Psoas muscle (tissue), 8 donors: Measurements from ENCODE around the gene FAM131C. TPM values are rescaled to one million over a fixed set of nuclear protein-coding genes. Genes with fewer than 3 reads are reported as not detected.
"Not testable (repeated sequence)": the region's sequence is repeated elsewhere in the genome, so short reads cannot be mapped to it uniquely, and the experiment has no call there.

ENCODE experiments used
- ATAC-seq, 4 donors: fragments of 200-7000 bp; cut with Tn5 transposase; one replicate each; pipeline ENCODE4 v1.9.1; 2020; ENCODE audit warnings: moderate library complexity in 3 of 4, mild to moderate bottlenecking in 2 of 4
- DNase-seq, 2 donors: peaks; one replicate each; pipeline ENCODE4 v3.0.0-alpha.2; 2020
- H3K27ac ChIP-seq: fragments of 200-600 bp; one replicate; pipeline ENCODE4 v1.8.0; 2022
- H3K27me3 ChIP-seq, 3 donors: fragments of 200-600 bp in 1 of 3; one replicate each; pipeline versions ENCODE4 v1.6.1 to v1.8.0; 2013 to 2022; ENCODE audit warnings: low read length in 2 of 3, mild to moderate bottlenecking in 2 of 3, moderate library complexity in 1 of 3; ENCODE audit not compliant: insufficient read depth in 3 of 3
- H3K36me3 ChIP-seq, 2 donors: fragments of 200-600 bp in 1 of 2; one replicate each; pipeline versions ENCODE4 v1.6.1 to v1.8.0; 2013 to 2022; ENCODE audit warnings: low read depth in 1 of 2, mild to moderate bottlenecking in 1 of 2, moderate library complexity in 1 of 2; ENCODE audit not compliant: insufficient read depth in 1 of 2
- H3K4me1 ChIP-seq: fragments of 200-600 bp; one replicate; pipeline ENCODE4 v1.8.0; 2022
- H3K4me3 ChIP-seq: fragments of 200-600 bp; one replicate; pipeline ENCODE4 v1.8.0; 2022; ENCODE audit warnings: mild to moderate bottlenecking
- H3K9me3 ChIP-seq: fragments of 200-600 bp; one replicate; pipeline ENCODE4 v1.8.0; 2022
- WGBS, 3 donors: extraction: QIAGEN DNeasy Blood & Tissue Kit; methylation state at CpG; one replicate each; pipeline versions ENCODE4 v1.1.6 to v1.1.7; 2013; 5-methylcytosine and 5-hydroxymethylcytosine counted together
- intact Hi-C, 2 donors: fragments of 100-400 bp; cut with DNase I; formaldehyde crosslinking; loops; one replicate each; pipeline versions ENCODE4 v1.11.0 to v1.14.2; 2022
- polyA plus RNA-seq, 3 donors: library from polyadenylated mRNA; stranded (reverse); fragments of 200-250 nt; gene quantifications; one replicate each; pipeline ENCODE4 v1.2.3, GENCODE V29; 2013
- total RNA-seq, 4 donors: library from RNA; stranded (reverse); fragmentation: NEBNext Ultra II Directional in 2 of 4; extraction: Animal tissue kit (Norgen Biotek cat#: 25700) in 2 of 4; gene quantifications; one replicate each; pipeline versions ENCODE4 v1.2.1 to v1.2.4, GENCODE V29; 2021 to 2023
- TF ChIP-seq, protein P1 (sequence below): fragments of 200-600 bp; IDR thresholded peaks from one replicate; pipeline ENCODE4 v1.8.0; 2022; ENCODE audit warnings: antibody characterized with exemption
- donor health status: healthy with polysubstance abuse.
- donor health status: DM: no; HTN: no; CAD: no; lungs with moderate emphysema.
- donor health status: Bipolar disorder and iron deficiency.
- donor health status: healthy.
- donor health status: DM: yes; HTN: yes; CAD: no.
- donor health status: DM: no; HTN: no; CAD: no.
- donor health status: DM: no; HTN: no; CAD: no.
- donor health status: DM: yes; HTN: yes; CAD: no.

FAM131C gene
- total and polyA plus RNA-seq, 7 donors = 0.01 to 0.51 (median 0.06) TPM; not detected in 4

DNA sequence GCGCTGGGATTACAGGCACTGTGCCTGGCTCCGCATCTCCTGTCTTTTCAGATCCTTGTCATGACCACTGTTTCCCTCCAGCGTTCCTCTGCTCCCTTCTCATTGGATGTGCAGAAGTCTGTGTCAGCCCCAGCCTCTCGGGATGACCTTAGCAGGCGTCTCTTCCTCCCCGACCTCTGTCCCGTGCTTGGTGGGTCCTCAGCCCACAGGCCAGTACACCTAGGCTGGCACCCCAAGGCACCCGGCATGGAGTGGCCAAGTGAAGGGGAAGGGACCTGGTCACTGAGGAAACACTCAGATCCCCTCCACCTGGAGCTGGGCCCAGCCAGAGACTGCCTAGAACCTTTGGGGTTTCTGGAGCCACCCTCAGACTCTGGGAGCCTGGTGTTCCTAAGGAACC is 32.3 kb downstream of the FAM131C start:
- Histone ChIP-seq H3K27ac (no peak overlapping the region), H3K27me3 (no peaks in the 10 kb centered on the region), H3K9me3 (no peaks in the 10 kb centered on the region), H3K36me3 (no peaks in the 10 kb centered on the region), H3K4me1 (no peaks in the 10 kb centered on the region), H3K4me3 (no peak overlapping the region)
- DNase-seq (no peak), ATAC-seq (no peak)
- TF ChIP-seq, protein P1, sequence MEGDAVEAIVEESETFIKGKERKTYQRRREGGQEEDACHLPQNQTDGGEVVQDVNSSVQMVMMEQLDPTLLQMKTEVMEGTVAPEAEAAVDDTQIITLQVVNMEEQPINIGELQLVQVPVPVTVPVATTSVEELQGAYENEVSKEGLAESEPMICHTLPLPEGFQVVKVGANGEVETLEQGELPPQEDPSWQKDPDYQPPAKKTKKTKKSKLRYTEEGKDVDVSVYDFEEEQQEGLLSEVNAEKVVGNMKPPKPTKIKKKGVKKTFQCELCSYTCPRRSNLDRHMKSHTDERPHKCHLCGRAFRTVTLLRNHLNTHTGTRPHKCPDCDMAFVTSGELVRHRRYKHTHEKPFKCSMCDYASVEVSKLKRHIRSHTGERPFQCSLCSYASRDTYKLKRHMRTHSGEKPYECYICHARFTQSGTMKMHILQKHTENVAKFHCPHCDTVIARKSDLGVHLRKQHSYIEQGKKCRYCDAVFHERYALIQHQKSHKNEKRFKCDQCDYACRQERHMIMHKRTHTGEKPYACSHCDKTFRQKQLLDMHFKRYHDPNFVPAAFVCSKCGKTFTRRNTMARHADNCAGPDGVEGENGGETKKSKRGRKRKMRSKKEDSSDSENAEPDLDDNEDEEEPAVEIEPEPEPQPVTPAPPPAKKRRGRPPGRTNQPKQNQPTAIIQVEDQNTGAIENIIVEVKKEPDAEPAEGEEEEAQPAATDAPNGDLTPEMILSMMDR = no peak
- intact Hi-C loops = loop anchor here in 1 of 2 donors (1.0 kb wide), 1 partner anchor 21 kb away; no protein-coding TSS in a partner anchor
- 66 to 93% (median 91%) methylated on average over 8 of the region's 8 CpGs for WGBS, 3 donors

- DNase-seq, H3K27ac ChIP-seq, ATAC-seq, intact Hi-C loops, H3K36me3 ChIP-seq, H3K4me1 ChIP-seq, H3K27me3 ChIP-seq, H3K4me3 ChIP-seq, H3K9me3 ChIP-seq: not testable (repeated sequence)
- WGBS, 3 donors = 43 to 51% (median 51%) methylated on average over 6 to 8 of the region's 8 CpGs
Measured at GRCh38 chr1:16039871-16040270, 33.6 kb downstream of the FAM131C start.

DNA sequence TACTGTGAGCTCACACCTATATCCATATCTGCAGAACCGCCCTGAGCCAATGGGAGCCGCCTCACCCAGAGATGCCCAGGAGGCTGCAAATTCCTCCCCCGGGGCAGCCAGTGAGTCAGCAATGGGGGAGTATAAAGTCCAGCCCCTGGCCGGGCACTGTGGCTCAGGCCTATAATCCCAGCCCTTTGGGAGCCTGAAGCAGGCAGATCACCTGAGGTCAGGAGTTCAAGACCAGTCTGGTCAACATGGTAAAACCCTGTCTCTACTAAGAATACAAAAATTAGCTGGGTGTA is 34.9 kb downstream of the FAM131C start:
- intact Hi-C loops = no loop called here
- H3K4me1 ChIP-seq = no peaks in the 10 kb centered on the region
- TF ChIP-seq, protein P1 = no peak
- no peaks in the 10 kb centered on the region for H3K27me3 ChIP-seq
- H3K36me3 ChIP-seq = no peaks in the 10 kb centered on the region
- H3K9me3 ChIP-seq = no peaks in the 10 kb centered on the region
- WGBS, 3 donors = 83 to 94% (median 90%) methylated on average over 4 of the region's 4 CpGs
- DNase-seq (no peak), ATAC-seq (no peak)
- H3K4me3 ChIP-seq = no peak overlapping the region
- H3K27ac ChIP-seq = no peak overlapping the region

- H3K4me1 ChIP-seq, H3K27ac ChIP-seq, H3K9me3 ChIP-seq, H3K27me3 ChIP-seq, DNase-seq, H3K4me3 ChIP-seq, H3K36me3 ChIP-seq, ATAC-seq: not testable (repeated sequence)
- intact Hi-C loops = loop anchor here in 1 of 2 donors (2.0 kb wide), 1 partner anchor 20 kb away; no protein-coding TSS in a partner anchor
- WGBS, 3 donors = 82 to 88% (median 88%) methylated on average over 10 of the region's 11 CpGs
Measured at GRCh38 chr1:16036461-16036860, 37.0 kb downstream of the FAM131C start.

DNA sequence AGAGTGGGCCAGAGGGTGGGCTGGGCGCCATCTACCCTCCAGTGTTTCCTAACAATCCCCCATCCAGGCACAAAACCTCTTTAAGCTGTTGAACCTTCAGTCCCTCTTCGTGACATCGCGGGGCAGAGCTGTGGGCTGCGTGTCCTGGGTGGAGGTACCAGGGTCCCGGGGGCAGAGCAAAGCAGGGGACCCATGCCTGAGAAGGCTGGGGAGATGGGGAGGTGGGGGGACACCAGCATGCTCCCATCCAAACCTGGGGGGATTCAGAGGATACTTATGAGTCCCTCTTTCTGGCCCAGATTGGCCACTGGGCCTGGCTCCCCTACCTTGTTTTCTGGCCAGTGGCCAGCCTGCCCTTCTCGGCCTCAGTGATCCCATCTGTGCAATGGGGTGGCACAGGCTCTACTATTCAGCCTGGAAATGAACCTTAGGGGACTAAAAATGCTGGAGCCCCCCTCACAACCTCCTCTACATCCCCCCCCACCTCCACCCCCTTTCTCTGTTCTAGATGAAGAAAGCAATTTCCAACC is 40.3 kb downstream of the FAM131C start:
- intact Hi-C loops = loop anchor here in 1 of 2 donors (2.0 kb wide), 1 partner anchor 24 kb away; no protein-coding TSS in a partner anchor
- peak in 1 of 4 donors; percentile 1 for ATAC-seq

DNA sequence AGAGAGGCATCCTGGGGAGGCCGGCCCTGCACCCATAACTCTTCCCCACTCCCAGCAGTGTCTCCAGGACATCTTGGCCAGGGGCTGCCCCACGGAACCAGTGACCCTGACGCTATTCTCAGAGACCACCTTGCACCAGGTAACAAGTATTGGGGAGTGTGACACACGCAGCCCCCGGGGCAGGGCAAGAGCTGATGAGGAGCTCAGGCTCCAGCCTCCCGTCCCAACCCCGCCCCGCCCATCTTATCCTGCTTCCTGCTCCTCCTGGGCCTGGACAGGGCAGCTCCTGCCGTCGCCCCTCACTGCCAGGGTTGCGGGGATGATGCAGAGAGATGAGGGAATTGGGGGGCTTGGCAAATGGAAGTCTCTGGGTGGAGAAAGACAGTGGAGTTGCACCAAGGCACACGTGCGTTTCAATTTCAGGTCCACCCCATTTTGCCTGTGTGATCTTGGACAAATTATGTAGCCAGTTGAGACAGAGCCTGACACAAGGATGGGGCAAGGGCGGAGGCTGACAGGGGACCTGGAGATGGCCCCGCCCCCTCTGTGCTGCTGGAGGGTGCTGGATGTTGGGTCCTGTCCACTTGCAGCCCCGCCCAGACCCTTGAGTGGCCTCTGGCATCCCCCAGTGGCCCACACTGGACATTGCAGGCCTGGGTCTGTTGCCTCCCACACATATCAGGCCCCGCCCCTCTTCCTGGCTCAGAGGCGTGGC is 40.9 kb downstream of the FAM131C start:
- intact Hi-C loops = loop anchor here (1.0 to 2.0 kb wide), 2 partner anchors 22 to 24 kb away; no protein-coding TSS in a partner anchor
- Histone ChIP-seq H3K4me3 (no peak overlapping the region), H3K4me1 (no peaks in the 10 kb centered on the region), H3K9me3 (no peaks in the 10 kb centered on the region), H3K27ac (no peak overlapping the region), H3K36me3 (no peaks in the 10 kb centered on the region), H3K27me3 (peaks cover 0 to 2% (median 0%) of the 10 kb centered on the region in 3 donors)
- DNase-seq = peak; percentile 87 to 96
- TF ChIP-seq, protein P1 = peak; percentile 99
- WGBS, 3 donors = 52 to 57% (median 52%) methylated on average over 18 of the region's 18 CpGs
- peak; percentile 96 to 99 (median 98) for ATAC-seq

More for the DNA sequence above, 40.3 kb downstream of the FAM131C start:
- not testable (repeated sequence) for H3K4me3 ChIP-seq, H3K4me1 ChIP-seq, H3K36me3 ChIP-seq, DNase-seq, H3K27ac ChIP-seq, H3K27me3 ChIP-seq, H3K9me3 ChIP-seq
- 56 to 57% (median 57%) methylated on average over 7 of the region's 7 CpGs for WGBS, 3 donors
